GM19438 (cell line): ENCODE data around the gene CCDC150.
"Not testable (repeated sequence)": the region's sequence is repeated elsewhere in the genome, so short reads cannot be mapped to it uniquely, and the experiment has no call there.

Experiments used
- ATAC-seq: cut with Tn5 transposase; IDR thresholded peaks from one replicate; pipeline ENCODE4 v1.9.1; 2021; ENCODE audit warnings: low read depth; ENCODE audit not compliant: unreplicated experiment

CCDC150 gene

GRCh38 chr2:196630531-196630930, 9.0 kb upstream of the CCDC150 start:
- no peak for ATAC-seq

GRCh38 chr2:196635156-196635555, 4.4 kb upstream of the CCDC150 start:
- no peak for ATAC-seq

- ATAC-seq = no peak
Observed at GRCh38 chr2:196638765-196639164, 750 bp upstream of the CCDC150 start.

GRCh38 chr2:196640031-196640548, 575 bp downstream of the CCDC150 start:
- ATAC-seq = peak; percentile 16

GRCh38 chr2:196649202-196649601, 9.7 kb downstream of the CCDC150 start:
- ATAC-seq = no peak

GRCh38 chr2:196651387-196652094, 12.0 kb downstream of the CCDC150 start:
- ATAC-seq = no peak

GRCh38 chr2:196652869-196653268, 13.4 kb downstream of the CCDC150 start:
- ATAC-seq = no peak

- ATAC-seq = no peak
Observed at GRCh38 chr2:196653843-196654242, 14.3 kb downstream of the CCDC150 start.

GRCh38 chr2:196655761-196656160, 16.2 kb downstream of the CCDC150 start:
- ATAC-seq = no peak

- no peak for ATAC-seq
Observed at GRCh38 chr2:196657333-196657732, 17.8 kb downstream of the CCDC150 start.

GRCh38 chr2:196659844-196660243, 20.3 kb downstream of the CCDC150 start:
- no peak for ATAC-seq

GRCh38 chr2:196660244-196660643, 20.7 kb downstream of the CCDC150 start:
- ATAC-seq = no peak

GRCh38 chr2:196670342-196670741, 30.8 kb downstream of the CCDC150 start:
- no peak for ATAC-seq

GRCh38 chr2:196675963-196676362, 36.4 kb downstream of the CCDC150 start:
- no peak for ATAC-seq

GRCh38 chr2:196677404-196677803, 37.9 kb downstream of the CCDC150 start:
- ATAC-seq = no peak

GRCh38 chr2:196679368-196679767, 39.9 kb downstream of the CCDC150 start:
- no peak for ATAC-seq

GRCh38 chr2:196681510-196681909, 42.0 kb downstream of the CCDC150 start:
- no peak for ATAC-seq

- ATAC-seq = no peak
Observed at GRCh38 chr2:196685792-196686191, 46.3 kb downstream of the CCDC150 start.

GRCh38 chr2:196686737-196687136, 47.2 kb downstream of the CCDC150 start:
- ATAC-seq = not testable (repeated sequence)

GRCh38 chr2:196696423-196697079, 57.0 kb downstream of the CCDC150 start:
- ATAC-seq = no peak

GRCh38 chr2:196697825-196698224, 58.3 kb downstream of the CCDC150 start:
- ATAC-seq = no peak

- no peak for ATAC-seq
Observed at GRCh38 chr2:196702641-196703040, 63.1 kb downstream of the CCDC150 start.
